Transverse colon (tissue), 3 donors: ENCODE data around the gene RBM19.

Experiments
- EP300 ChIP-seq: sonication (generic); formaldehyde crosslinking; IDR thresholded peaks from one replicate; pipeline ENCODE4 v1.6.1; 2017; ENCODE audit warnings: antibody characterized with exemption, low read depth
- POLR2A ChIP-seq: fragments of 450-650 bp; IDR thresholded peaks from one replicate; pipeline ENCODE4 v1.6.1; 2016; ENCODE audit warnings: antibody characterized with exemption, mild to moderate bottlenecking, moderate library complexity
- TF ChIP-seq, protein P1 (sequence below), 5 experiments: fragments of 200-600 bp in 3 of 5; fragments of 450-650 bp in 2 of 5; sonication (generic) in 3 of 5; IDR thresholded peaks; 1 replicate in 2 of 5; 2 replicates in 3 of 5; pipeline ENCODE4 v1.5.1; 2016 to 2017; ENCODE audit warnings: antibody characterized with exemption in 5 of 5, inconsistent platforms in 3 of 5, mild to moderate bottlenecking in 2 of 5, moderate library complexity in 1 of 5

DNA sequence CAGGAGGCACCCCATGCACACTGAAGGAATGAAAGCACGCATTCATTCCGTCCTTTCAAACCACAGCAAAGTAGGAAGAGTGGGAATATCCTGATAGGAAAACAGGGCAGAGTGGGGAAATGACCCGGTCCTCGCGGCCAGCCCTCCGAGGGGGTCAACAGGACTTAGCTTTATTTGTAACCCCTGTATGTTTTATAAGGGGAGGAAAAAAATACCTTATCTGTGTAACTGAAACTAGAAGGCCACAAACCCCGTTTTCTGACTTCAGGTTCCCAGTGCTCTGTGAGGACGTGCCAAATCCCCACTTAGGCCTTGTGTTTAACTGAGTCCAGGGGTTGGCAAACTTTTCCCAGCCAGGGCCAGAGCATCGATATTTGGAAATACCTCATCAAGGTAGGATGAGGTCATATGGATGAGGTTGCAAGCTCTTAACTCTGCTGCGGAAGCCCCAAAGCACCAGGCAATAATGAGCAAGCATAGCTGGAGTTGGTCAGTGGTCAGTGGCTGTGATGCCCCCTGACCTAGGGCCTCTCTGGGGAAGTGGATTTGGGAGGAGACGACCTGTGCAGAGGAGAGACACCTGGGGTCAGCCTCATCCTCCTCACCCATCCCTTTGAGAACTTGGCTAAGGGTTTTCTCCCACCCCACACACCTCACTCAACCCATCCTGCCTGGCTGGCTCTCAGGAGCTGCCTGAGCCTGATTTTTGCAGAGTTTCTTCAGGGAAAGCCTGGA lies 58.5 kb downstream of the RBM19 start:
- TF ChIP-seq, protein P1, sequence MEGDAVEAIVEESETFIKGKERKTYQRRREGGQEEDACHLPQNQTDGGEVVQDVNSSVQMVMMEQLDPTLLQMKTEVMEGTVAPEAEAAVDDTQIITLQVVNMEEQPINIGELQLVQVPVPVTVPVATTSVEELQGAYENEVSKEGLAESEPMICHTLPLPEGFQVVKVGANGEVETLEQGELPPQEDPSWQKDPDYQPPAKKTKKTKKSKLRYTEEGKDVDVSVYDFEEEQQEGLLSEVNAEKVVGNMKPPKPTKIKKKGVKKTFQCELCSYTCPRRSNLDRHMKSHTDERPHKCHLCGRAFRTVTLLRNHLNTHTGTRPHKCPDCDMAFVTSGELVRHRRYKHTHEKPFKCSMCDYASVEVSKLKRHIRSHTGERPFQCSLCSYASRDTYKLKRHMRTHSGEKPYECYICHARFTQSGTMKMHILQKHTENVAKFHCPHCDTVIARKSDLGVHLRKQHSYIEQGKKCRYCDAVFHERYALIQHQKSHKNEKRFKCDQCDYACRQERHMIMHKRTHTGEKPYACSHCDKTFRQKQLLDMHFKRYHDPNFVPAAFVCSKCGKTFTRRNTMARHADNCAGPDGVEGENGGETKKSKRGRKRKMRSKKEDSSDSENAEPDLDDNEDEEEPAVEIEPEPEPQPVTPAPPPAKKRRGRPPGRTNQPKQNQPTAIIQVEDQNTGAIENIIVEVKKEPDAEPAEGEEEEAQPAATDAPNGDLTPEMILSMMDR (IDR thresholded peaks at IDR 0.05): no peak
- TF ChIP-seq POLR2A: no peak
- no peak for TF ChIP-seq EP300
